GM19452 (cell line): ENCODE results near the gene OAF.
"Not testable (repeated sequence)": the region's sequence is repeated elsewhere in the genome, so short reads cannot be mapped to it uniquely, and the experiment has no call there.

Experiments used
- ATAC-seq: cut with Tn5 transposase; IDR thresholded peaks from one replicate; pipeline ENCODE4 v1.9.1; 2021; ENCODE audit not compliant: unreplicated experiment

The OAF gene

DNA sequence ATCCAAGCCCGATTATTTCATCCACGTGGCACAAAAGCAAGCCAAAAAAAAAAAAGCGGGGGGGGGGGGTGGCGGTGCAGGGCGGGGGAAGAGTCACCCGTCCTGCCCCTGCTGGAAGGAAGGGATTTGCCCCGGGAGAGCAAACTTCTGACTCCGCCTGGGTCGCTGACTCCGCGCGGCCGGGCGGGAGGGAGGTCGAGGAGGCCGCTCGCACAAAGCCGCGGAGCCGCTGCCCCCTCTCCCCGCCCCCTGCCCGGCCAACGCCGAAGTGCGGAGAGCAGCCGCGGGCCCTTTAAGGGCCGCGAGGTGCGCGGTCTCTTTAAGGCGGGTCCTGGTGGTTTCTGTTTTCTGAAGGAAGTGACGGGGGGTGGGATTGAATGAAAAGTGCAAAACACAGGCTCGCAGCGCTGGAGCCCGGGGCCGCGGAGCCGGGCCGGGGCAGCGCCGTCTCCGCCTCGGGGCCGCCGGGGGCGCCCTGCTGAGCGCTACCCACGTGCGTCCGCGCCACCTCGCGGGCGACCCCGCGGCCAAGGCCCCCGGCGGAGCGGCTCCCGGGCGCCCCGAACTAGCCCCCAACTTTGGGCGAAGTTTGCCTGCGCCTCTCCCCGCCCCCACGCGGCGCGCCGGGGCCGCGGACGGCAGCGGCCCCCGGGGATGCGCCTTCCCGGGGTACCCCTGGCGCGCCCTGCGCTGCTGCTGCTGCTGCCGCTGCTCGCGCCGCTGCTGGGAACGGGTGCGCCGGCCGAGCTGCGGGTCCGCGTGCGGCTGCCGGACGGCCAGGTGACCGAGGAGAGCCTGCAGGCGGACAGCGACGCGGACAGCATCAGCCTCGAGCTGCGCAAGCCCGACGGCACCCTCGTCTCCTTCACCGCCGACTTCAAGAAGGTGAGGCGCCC lies at the start of gene OAF:
Gene OAF (plus strand): TSS at position 407 of the 896 bp plus-strand sequence. CDS start 248 bp downstream, at position 655.
- peak; percentile 75 for ATAC-seq

DNA sequence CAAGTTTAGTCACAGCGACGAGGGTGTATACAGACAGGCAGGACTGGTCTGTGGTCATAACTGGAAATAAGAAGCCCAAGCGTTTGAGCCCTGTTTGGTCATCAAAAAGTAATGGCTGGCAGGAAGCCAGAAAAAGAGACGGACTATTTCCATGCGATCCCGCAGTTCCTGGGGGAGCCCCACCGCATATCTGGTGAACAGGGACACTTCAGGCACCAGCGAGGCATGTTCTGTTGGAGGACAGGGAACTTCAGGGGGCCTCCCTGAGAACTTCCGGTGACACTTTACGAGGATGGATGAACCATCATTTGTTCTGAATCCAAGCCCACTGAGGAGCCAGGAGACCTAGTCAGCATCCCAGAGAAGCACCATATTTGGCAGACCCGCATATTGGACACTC lies 43.2 kb upstream of the OAF start:
- no peak for ATAC-seq

DNA sequence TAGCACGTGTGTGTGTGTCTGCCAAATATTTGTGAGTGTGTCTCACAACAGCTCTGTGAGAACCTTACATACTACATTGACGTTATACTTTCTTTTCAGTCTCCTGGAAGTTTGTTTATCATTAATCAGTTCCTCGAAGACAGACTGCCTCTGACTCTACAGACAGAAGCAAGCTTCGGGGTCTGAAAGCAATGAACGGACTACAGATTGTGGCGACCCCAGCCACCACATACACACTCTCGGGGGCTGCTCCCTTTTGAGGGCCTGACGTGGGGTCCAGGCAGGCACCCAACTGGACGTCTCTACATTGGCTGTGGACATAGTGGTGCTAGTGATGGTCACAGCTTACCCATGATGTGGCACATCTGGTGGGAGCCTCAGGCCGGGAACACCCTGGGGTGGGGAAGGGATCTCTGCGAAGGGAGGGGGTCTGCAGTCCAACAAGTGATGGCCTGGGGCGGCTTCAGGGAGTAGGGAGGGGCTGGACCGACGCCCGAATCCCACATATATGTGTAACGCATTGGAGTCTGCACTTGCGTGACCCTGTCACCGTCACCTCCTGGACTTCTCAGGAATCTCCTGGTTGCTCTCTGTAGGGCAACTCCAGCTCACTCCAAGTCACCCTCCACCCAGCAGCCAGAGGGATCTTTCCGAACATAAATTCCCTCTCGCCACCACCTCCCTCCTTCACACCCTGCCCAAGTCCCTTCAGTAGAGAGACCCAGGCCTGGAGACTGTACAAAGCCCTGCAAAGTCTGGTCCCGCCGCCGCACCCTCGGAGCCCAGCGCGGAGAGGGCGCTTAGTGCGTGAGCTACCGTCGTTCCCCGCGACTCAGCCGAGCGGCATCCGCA lies 42.5 kb upstream of the OAF start:
- ATAC-seq = no peak

DNA sequence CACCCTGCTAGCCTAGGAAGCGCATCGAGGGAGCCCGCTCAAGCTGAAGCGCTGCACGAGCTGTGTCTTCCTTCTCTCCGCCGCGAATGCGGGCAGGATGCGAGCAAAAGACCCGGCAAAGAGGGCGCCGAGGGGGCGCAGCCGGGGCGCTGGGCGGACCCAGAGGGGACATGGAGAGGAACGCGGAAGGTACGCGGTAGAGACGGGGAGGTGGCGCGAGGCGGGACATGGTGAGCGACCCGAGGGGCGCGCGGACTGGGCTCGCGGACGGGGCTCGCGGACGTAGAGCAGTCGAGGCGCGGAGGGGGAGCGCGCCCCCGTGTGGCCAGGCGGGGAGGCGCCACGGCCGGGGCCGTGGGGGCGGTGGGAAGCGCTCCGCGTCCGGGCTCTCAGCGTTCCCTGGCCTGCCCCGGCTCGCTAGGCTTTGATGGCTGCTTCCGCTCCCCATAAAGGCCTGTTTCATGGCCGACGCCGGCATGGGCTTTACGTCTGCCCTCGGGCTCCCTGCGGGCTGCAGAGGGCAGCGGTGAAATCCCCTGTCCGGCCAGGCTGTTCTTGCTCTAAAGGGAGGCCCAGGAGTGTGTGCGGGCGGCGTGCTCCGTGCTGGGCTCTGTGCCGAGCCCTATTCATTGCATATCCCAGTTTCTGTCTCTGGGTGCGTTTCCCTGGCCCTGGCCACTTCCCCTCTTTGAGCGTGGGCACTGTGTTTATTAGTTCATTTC lies 41.7 kb upstream of the OAF start:
- ATAC-seq = no peak

DNA sequence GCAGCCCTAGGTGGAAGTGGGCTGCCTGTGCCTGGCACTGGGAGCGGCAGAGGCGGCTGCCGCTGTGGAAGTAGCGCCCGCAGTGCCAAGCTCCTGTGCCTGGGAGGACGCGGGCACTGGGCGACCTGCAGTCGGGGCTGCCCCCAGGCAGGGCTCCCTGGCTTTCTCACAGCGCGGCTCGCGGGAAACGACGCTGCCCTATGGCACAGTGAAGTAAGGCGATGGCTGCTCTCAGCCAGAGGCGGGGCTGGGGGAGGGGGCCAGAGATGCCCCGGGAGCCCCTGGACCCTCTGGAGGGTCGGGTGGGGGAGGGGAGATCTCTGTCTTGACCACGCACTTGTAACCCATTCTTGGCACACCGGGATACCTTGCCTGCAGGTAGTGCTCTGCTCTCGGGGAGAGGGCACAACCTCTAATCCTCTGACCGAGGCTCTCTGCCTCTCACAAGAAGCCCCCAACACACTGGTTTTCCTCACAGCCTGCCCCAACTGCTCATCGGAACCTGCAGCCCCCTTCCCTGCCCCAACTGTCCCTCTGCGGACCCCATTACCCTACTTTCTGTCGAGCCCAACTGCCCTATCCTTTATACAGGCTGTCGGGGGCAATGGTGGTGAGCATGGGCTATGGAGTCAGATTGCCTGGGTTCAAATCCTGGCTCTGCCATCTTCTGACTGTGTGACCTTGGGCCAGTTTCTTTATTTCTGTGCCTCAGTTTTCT lies 40.7 kb upstream of the OAF start:
- ATAC-seq = no peak

DNA sequence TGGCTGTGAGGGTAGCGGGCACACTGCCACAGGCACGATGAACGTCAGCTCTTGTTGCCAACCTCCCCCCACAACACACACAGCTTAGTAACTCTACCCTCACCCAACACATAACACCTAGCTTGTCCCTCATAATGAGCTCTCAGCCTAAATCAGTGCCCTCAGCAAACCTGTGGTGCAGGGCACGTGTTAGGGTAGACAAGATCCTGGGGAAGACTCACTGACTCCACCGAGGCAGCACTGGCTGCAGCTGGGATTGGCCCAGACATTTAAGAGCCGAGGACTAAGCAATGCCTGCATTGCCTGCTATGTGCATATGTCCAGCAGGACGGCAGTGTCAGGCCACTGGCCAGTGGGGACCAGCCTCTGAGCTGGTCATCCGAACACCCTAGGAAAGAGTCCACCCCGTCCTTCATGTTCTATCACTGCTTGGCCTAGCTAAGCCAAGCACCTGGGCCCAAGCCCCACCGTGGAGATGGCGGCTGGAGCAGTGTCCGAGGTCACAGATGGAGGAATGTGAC lies 40.0 kb upstream of the OAF start:
- ATAC-seq = no peak

DNA sequence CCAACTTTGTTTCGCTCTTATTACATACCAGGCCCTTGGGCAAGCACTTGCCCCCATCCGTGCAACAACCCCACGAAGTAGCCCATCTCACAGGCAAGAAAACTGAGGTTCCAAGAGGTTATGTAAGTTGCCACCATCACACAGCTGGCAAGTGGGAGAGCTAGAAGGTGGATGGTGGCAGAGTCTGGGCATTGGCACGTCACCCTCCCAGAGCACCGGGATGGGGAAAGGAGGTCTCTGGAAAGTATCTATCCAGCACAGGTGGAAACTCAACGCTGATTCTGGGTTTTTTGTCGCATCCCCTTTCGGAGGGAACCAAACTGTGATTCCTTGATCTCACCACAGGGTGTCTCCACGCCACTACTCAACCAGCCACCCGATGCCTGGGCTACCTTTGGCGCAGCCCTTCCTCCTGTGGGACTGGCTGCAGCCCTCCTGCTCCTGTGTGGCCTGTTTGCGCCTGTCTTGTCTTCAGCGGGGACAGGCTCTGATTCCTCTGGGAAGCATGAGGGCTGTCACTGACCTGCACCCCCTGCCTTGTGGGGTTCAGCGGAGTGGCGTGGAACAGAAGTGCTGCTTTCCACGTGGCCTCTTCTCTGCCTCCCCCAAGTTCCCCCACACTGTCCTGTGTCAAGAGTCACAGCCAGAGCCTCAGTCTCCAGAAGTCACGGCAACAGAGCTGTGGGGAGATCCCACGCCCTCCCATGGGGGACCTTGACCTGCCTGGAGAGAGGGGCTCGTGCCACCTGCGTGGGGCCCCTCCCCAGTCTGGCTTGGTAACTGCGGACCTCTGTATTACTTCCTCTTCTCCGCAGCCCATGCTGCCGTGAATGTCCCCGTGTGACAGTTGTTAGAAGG lies 38.5 kb upstream of the OAF start:
- no peak for ATAC-seq

DNA sequence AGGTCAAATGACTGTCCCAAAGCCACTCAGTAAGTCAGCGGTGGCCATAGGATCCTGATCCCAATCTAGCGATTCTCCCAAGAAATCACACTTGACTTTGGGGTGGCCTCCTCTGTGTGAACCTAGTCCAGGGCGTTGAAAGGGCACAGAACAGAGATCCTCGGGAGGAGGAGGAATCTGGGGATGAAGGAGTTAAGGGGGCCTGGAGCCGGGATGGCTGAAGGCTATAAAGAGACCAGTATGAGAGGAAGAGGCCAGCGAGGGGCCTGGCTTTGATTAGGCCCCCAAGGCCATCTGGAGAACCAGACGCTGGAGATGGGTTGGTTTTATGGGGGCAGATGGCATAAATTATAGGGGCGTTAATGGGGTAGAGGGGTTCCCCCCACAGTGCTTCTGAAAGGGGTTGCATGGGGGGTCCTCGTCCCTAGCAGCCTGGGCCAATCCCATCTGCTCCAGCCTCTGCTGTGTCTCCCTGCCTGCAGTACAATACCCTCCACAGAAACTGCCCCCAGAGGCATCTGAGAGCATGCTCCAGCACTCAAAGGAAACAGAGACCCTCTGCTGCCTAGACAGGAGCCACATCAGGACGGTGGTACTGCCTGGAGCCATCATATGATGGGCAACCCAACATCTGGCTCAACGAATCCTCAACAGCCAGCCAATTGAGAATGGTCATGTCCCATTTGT lies 37.7 kb upstream of the OAF start:
- no peak for ATAC-seq

DNA sequence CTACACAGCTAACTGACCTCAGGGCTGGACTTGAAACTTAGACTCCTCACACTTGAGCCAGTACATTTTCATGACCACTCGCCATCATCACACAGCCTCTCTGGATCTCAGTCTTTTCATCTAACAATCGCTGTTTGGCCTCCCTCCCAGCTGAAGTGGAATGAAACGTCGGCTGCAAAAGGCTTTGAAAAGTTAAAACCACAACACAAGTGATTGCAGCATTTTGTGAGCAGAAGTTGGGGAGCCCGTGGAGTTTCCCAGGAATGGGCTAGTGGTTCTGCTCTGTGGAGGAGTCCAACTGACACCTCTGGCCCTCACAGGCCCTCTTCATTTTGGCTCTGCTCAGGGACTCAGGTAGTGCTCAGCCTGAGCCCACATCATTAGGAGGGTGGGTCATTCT lies 37.0 kb upstream of the OAF start:
- ATAC-seq = no peak

DNA sequence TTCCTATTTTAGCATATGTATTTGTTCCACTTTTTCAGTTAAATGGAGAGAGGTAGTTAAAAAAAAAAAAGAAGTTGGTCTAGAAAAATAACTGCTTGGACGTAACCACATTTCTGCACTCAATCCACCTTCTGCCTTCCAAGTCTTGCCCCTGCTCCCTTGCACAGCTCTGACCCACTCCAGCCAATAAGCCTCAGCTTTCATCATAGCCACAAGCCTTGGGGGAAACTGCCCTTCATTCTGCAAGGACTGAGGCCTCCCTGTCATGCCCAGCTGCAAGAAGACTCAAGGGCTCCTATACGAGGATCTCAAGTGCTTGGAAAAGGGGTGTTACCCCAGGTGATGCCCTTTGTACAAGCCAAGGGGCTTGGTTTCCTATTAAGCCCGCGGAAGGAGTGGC lies 36.0 kb upstream of the OAF start:
- no peak for ATAC-seq

DNA sequence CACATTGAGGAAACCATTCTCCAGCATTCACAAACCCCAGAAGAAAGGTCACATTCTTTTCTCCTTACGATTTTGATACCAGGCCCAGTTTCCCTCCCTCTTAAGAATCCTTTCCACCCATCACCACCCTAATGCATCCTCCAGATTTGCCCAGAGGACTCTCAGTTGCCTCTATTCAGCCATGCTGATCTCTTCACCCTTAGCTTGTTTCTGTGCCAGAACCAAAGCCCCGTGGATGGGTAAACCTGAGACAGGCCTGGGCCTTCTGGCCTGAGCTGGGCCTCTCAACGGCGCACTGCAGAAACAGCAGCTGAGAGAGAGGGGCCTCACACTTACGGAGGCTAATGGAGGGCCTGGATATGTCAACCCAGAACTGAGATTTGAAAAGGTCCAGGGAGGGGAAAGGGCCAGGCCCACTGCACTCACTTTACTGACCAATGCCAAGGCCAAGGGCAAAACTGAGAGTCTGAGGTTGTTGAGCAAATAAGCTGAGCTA lies 32.2 kb upstream of the OAF start:
- no peak for ATAC-seq

DNA sequence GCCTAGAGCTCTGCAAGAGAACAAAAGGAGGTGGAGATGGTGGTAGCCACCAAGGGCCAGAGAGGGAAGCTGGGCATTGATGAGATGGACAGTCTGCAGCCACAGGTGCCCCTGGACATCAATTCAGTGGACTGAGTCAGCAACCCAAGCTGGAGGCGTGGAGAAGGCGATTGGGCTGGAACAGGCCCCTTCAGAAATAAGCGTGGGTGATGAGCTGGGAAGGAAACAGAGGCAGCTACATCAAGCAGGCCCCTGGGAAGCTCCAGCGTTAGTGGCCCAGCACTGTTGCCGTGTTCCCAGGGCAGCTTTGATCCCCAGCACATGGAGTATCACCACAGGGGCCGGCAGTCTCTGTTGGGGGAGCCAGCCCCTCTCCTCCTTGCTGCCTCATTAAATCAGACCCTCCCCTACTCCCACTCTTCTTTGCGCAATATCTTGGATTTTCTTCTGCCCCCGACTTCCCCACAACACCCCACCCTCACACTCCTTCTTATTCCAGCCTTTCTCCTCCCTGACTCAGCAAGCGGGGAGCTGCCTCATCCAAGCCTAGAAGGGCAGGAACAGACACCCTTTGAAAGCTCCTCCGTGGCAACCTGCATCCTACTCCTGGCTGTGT lies 31.7 kb upstream of the OAF start:
- ATAC-seq = no peak

DNA sequence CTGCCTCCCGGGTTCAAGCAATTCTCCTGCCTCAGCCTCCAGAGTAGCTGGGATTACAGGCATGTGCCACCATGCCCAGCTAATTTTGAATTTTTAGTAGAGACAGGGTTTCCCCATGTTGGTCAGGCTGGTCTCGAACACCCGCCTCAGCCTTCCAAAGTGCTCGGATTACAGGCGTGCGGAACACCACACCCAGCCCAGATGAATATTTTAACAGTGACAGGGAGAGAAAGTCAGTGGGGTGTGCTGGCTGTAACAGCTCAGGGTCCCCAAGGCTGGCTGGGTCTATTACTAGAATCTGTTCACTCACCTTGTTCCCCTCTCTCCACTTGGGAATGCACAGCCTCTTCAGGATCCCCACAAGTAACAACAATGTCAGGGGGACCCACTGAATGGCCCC lies 30.8 kb upstream of the OAF start:
- not testable (repeated sequence) for ATAC-seq

DNA sequence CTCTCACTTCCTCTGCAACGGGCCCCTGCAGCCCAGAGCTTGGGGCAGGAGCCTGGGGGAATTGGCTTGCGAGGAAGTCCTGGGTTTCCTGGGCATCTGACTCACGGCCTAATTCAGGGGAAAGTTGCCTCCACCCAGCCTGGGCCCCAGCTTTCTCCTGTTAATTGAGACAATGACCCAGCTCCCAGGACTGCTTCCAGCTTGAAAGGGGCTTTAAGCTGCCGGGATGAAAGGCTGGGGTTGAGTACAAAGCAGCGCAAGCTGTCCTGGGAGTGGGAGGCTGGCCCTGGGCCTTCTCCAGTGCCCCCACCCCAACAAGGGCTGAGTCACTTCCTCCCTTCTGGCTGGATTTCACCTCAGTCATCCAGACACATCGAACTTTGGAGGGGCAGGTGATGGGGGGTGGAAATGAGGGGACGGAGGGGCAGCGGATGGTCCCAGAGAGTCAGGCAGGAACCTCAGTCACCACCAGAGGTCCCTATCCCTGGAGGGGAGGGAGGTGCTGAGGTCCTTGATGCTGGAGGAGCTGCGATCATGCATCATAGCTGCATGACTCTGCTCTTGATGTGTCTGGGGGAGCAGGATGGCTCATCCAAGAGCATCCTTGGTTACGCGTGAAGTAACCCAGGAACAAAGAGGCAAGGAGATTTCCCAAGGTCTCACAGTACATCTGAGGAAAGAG lies 30.1 kb upstream of the OAF start:
- no peak for ATAC-seq

DNA sequence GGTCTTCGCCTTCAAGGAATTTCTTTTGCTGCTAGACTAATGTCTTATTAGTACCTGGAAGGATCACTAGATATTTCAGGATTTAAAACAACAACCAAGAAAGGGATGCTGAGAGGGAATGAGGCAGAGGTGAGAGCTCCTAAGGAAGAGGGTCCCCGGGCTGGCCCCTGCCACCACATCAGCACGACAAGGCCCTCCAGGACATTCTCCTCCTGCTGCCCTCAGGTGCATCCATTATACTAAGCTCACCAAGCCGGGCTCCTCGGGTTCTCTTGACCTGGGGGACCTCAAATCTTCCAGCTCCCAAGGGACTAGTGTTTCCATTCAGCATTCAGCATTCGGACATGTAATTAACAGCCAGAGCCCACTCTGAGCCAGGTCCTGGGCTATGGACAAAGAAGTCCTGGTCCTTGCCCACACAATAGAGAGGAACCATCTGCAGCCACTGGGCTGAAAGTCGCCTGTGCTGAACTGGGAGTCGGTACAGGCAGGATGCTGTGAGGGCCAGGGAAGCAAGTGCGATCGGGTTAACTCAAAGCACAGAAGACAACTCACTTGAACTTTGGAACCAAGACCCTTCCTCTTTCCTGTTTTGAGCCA lies 29.4 kb upstream of the OAF start:
- no peak for ATAC-seq

DNA sequence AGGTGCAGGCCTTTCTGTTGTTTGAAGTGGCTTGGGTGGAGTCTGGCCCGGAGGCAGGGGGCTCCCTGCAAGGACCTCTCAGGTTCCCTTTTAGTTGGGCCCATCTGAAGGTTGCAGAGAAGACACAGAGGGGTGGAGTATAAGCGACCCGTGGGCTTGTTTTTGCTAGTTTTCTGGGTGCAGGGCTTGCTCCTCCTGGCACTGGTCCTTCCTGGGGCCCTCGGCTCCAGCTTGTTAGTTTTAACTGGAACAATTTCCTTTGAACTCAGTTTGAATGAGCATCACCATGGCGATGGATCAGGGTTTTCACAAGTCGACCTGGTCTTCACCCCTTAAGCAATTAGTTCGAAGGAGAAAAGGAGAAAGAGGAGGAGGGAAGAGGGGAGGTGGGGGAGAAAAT lies 28.5 kb upstream of the OAF start:
- ATAC-seq = no peak

DNA sequence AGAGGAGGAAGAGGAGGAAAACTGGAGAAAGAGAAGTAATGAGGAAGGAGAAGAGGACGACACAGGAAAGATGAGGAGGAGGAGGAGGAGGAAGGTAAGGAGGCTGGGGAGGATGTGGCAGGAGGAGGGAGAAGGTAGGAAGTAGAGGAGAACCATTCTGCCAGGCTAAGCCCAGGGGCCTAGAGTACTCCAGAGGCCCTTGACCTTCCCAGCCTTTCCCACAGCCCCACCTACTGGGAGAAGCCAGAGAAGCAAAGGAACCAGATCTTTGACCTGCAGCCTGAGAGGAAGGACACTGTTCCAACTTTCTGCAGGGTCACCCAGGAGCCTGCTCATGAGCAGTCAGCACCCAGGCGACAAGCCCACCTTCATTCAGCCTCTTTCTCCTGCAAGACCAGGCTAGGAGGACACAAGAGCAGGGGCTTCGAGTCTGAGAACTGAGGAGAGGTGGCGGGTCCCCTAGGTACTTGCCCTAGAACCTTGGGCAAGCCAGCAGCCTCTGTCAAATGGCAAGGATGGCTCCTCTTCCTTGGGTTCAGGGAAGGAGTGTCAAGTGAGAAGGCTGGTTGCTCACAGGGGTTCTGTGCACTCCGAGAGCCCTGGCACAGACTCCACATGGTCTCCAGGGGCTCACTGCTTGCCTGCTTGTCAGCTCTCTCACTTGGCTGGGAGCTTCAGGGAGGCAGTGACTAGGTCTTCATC lies 27.9 kb upstream of the OAF start:
- ATAC-seq = no peak
